ENCODE data around the gene COL4A2.

DNA sequence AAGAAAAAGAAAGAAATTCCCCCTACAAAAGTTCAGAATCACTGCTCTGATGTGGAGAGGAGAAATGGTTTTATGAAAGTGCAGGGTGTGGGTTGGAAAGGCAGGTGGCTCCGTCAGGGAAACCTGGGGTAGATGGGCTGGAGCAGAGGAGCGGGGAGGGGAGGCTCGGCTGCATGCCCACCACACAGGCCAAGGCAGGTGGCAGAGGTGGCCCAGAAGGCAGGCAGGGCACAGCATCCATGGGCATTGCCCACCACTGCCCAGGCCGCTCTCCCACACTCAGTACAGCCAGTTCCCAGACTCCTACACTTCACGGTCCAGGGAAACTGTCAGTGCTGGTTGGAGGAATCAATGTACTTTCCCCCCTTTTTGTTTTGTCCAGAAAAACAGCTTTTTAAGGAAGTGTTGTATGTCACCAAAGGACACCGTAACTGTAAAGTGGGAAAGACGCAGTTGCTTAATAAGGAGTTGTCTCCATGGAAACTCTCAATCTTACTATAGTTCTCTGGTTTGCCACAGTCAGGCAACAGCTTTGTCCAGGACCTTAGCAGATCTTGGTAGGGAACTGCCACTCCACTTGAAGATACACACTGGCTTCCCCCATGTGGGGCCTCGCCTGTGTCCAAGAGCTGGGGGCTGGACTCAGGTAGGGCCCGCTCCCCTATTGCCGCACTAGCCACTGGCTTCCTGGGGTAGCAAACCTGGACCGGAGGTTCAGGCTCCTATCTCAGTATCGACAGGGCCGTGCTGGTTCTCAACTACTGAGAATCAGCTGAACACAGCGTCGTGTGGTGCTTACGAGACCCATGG, 171.5 kb downstream of the COL4A2 start:
- TF ChIP-seq ZNF121 (tag by site-specific recombination; IDR thresholded peaks at IDR 0.05), result no peak
- TF ChIP-seq, protein P1, sequence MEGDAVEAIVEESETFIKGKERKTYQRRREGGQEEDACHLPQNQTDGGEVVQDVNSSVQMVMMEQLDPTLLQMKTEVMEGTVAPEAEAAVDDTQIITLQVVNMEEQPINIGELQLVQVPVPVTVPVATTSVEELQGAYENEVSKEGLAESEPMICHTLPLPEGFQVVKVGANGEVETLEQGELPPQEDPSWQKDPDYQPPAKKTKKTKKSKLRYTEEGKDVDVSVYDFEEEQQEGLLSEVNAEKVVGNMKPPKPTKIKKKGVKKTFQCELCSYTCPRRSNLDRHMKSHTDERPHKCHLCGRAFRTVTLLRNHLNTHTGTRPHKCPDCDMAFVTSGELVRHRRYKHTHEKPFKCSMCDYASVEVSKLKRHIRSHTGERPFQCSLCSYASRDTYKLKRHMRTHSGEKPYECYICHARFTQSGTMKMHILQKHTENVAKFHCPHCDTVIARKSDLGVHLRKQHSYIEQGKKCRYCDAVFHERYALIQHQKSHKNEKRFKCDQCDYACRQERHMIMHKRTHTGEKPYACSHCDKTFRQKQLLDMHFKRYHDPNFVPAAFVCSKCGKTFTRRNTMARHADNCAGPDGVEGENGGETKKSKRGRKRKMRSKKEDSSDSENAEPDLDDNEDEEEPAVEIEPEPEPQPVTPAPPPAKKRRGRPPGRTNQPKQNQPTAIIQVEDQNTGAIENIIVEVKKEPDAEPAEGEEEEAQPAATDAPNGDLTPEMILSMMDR (tag by site-specific recombination; IDR thresholded peaks at IDR 0.05), result no peak
- TF ChIP-seq ZFP3 (tag by site-specific recombination; IDR thresholded peaks at IDR 0.05; ENCODE audit: low read depth), result no peak
- TF ChIP-seq ZBTB8A (tag by site-specific recombination; IDR thresholded peaks at IDR 0.05), result no peak
- no peak for TF ChIP-seq SP7 (tag by site-specific recombination; IDR thresholded peaks at IDR 0.05)
- TF ChIP-seq RBAK (tag by site-specific recombination; IDR thresholded peaks at IDR 0.05), result no peak
- TF ChIP-seq ZNF747 (tag by site-specific recombination; IDR thresholded peaks at IDR 0.05), result no peak
- TF ChIP-seq ZNF560 (tag by site-specific recombination; IDR thresholded peaks at IDR 0.05; ENCODE audit: borderline replicate concordance), result no peak
- TF ChIP-seq, protein P2, sequence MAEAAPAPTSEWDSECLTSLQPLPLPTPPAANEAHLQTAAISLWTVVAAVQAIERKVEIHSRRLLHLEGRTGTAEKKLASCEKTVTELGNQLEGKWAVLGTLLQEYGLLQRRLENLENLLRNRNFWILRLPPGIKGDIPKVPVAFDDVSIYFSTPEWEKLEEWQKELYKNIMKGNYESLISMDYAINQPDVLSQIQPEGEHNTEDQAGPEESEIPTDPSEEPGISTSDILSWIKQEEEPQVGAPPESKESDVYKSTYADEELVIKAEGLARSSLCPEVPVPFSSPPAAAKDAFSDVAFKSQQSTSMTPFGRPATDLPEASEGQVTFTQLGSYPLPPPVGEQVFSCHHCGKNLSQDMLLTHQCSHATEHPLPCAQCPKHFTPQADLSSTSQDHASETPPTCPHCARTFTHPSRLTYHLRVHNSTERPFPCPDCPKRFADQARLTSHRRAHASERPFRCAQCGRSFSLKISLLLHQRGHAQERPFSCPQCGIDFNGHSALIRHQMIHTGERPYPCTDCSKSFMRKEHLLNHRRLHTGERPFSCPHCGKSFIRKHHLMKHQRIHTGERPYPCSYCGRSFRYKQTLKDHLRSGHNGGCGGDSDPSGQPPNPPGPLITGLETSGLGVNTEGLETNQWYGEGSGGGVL (tag by site-specific recombination; IDR thresholded peaks at IDR 0.05), result no peak
- TF ChIP-seq ZNF157 (tag by site-specific recombination; IDR thresholded peaks at IDR 0.05), result no peak
- TF ChIP-seq, protein P3, sequence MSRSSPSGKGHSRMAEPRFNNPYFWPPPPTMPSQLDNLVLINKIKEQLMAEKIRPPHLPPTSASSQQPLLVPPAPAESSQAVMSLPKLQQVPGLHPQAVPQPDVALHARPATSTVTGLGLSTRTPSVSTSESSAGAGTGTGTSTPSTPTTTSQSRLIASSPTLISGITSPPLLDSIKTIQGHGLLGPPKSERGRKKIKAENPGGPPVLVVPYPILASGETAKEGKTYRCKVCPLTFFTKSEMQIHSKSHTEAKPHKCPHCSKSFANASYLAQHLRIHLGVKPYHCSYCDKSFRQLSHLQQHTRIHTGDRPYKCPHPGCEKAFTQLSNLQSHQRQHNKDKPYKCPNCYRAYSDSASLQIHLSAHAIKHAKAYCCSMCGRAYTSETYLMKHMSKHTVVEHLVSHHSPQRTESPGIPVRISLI (tag by site-specific recombination; IDR thresholded peaks at IDR 0.05), result no peak
- TF ChIP-seq ZNF239 (tag by site-specific recombination; IDR thresholded peaks at IDR 0.05), result no peak
